ENCODE data around the gene OLFML2A.

DNA sequence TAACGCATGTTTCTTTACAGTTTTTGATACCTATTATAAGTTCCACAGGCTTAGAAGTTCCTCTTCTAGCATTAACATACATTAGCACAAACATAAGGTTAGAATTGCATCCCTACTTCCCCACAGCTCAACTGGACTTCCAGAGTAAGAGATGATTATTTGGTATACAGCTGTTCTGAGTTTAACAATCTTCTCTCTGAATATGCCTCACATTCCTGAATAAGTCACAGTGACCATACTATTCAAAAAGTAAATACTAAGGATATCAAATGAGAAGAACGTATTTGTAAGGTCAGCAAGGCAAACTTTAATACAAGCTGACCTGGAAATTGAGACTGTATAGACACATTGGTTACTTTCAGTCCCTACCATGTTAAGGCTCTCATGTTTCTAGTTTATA, 27.2 kb upstream of the OLFML2A start:
- TF ChIP-seq, protein P1, sequence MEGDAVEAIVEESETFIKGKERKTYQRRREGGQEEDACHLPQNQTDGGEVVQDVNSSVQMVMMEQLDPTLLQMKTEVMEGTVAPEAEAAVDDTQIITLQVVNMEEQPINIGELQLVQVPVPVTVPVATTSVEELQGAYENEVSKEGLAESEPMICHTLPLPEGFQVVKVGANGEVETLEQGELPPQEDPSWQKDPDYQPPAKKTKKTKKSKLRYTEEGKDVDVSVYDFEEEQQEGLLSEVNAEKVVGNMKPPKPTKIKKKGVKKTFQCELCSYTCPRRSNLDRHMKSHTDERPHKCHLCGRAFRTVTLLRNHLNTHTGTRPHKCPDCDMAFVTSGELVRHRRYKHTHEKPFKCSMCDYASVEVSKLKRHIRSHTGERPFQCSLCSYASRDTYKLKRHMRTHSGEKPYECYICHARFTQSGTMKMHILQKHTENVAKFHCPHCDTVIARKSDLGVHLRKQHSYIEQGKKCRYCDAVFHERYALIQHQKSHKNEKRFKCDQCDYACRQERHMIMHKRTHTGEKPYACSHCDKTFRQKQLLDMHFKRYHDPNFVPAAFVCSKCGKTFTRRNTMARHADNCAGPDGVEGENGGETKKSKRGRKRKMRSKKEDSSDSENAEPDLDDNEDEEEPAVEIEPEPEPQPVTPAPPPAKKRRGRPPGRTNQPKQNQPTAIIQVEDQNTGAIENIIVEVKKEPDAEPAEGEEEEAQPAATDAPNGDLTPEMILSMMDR (IDR thresholded peaks at IDR 0.05), result no peak
- TF ChIP-seq POLR2AphosphoS5 (IDR thresholded peaks at IDR 0.05) (no peak), EP300 (IDR thresholded peaks at IDR 0.05) (no peak)

Data from esophagus muscularis mucosa (tissue), 4 donors.